H1 (cell line): ENCODE measurements around the gene PCDHA10. TPM values are rescaled to one million over a fixed set of nuclear protein-coding genes. Genes with fewer than 3 reads are reported as not detected.

Source experiments
- BACH1 ChIP-seq: IDR thresholded peaks from 2 replicates; pipeline ENCODE4 v1.6.1; 2012; ENCODE audit warnings: low read length, improper control_type of control experiment
- CEBPB ChIP-seq: IDR thresholded peaks from 2 replicates; pipeline ENCODE4 v1.6.1; 2012; ENCODE audit warnings: low read depth, low read length
- CREB1 ChIP-seq: IDR thresholded peaks from 2 replicates; pipeline ENCODE4 v1.6.1; 2012; ENCODE audit warnings: inconsistent platforms
- EZH2 ChIP-seq: fragments of 200-600 bp; sonication (generic); IDR thresholded peaks from 2 replicates; pipeline ENCODE4 v1.7.1; 2012; ENCODE audit warnings: low read depth, mild to moderate bottlenecking, moderate library complexity, low read length, inconsistent platforms; ENCODE audit not compliant: severe bottlenecking
- KDM1A ChIP-seq: fragments of 200-600, 300-600 bp; sonication (generic); IDR thresholded peaks from 2 replicates; pipeline ENCODE4 v1.7.1; 2016; ENCODE audit warnings: mild to moderate bottlenecking, low read length, borderline replicate concordance
- KDM4A ChIP-seq: IDR thresholded peaks from one replicate; pipeline ENCODE4 v1.7.1; 2012; ENCODE audit warnings: low read depth, mild to moderate bottlenecking, moderate library complexity, low read length, inconsistent platforms; ENCODE audit not compliant: severe bottlenecking
- PHF8 ChIP-seq: fragments of 200-600 bp; sonication (generic); conservative IDR thresholded peaks from 2 replicates; pipeline ENCODE4 v1.7.1; 2012; ENCODE audit warnings: low read depth, mild to moderate bottlenecking, inconsistent platforms, low read length, moderate library complexity
- POLR2A ChIP-seq, 2 experiments: IDR thresholded peaks; 1 replicate in 1 of 2; 2 replicates in 1 of 2; pipeline ENCODE4 v1.6.1; 2011; ENCODE audit warnings: low read depth in 2 of 2, low read length in 2 of 2, mild to moderate bottlenecking in 2 of 2; ENCODE audit errors: control extremely low read depth in 1 of 2
- RAD21 ChIP-seq, 2 experiments: IDR thresholded peaks in 1 of 2; conservative IDR thresholded peaks in 1 of 2; 2 replicates each; pipeline ENCODE4 v1.6.1; 2011; ENCODE audit warnings: low read depth in 2 of 2, low read length in 2 of 2, improper control_type of control experiment in 1 of 2, inconsistent platforms in 1 of 2, mild to moderate bottlenecking in 1 of 2, moderate library complexity in 1 of 2
- RXRA ChIP-seq: IDR thresholded peaks from 2 replicates; pipeline ENCODE4 v1.6.1; 2011; ENCODE audit warnings: low read depth, mild to moderate bottlenecking, low read length, moderate library complexity; ENCODE audit not compliant: insufficient read depth
- SIN3A ChIP-seq, 2 experiments: IDR thresholded peaks in 1 of 2; conservative IDR thresholded peaks in 1 of 2; 2 replicates each; pipeline ENCODE4 v1.6.1; 2011 to 2012; ENCODE audit warnings: low read length in 2 of 2, improper control_type of control experiment in 1 of 2, low read depth in 1 of 2, mild to moderate bottlenecking in 1 of 2
- SP1 ChIP-seq: IDR thresholded peaks from 2 replicates; pipeline ENCODE4 v1.6.1; 2011; ENCODE audit warnings: low read depth, low read length
- TAF1 ChIP-seq: IDR thresholded peaks from 2 replicates; pipeline ENCODE4 v1.6.1; 2011; ENCODE audit warnings: mild to moderate bottlenecking, low read depth, low read length
- polyA plus RNA-seq, 7 experiments: library from polyadenylated mRNA; depleted of rRNA in 3 of 7; stranded (reverse) in 5 of 7; unstranded in 2 of 7; fragments of >200 nt in 5 of 7; fragments of 200-250 nt in 2 of 7; gene quantifications; 1 replicate in 5 of 7; 2 replicates in 1 of 7; 4 replicates in 1 of 7; pipeline versions ENCODE4 v1.2.1 to v1.2.3, GENCODE V29; 2011 to 2013; ENCODE audit warnings: missing spikeins in 2 of 7, mixed read lengths in 2 of 7
- total RNA-seq: library from RNA; stranded (reverse); fragmentation: NEBNext Ultra II Directional; extraction: Animal tissue kit (Norgen Biotek cat#: 25700); gene quantifications from 2 replicates; pipeline ENCODE4 v1.2.1, GENCODE V29; 2021
- TF ChIP-seq, protein P1 (sequence below), 3 experiments: IDR thresholded peaks; 1 replicate in 2 of 3; 2 replicates in 1 of 3; pipeline versions ENCODE4 v1.5.1 to v1.6.1; 2011; ENCODE audit warnings: low read length in 3 of 3, mild to moderate bottlenecking in 3 of 3, inconsistent platforms in 2 of 3, low read depth in 1 of 3, moderate library complexity in 1 of 3; ENCODE audit not compliant: insufficient read depth in 1 of 3; ENCODE audit errors: control extremely low read depth in 1 of 3
- TF ChIP-seq, protein P2 (sequence below): IDR thresholded peaks from 2 replicates; pipeline ENCODE4 v1.6.1; 2012; ENCODE audit warnings: inconsistent platforms

The PCDHA10 gene
- total and polyA plus RNA-seq, 2 of the 8 experiments (the other 6 are each of a cell fraction or from before 2014, with no cell fraction given): 2.8 to 5.4 TPM

DNA sequence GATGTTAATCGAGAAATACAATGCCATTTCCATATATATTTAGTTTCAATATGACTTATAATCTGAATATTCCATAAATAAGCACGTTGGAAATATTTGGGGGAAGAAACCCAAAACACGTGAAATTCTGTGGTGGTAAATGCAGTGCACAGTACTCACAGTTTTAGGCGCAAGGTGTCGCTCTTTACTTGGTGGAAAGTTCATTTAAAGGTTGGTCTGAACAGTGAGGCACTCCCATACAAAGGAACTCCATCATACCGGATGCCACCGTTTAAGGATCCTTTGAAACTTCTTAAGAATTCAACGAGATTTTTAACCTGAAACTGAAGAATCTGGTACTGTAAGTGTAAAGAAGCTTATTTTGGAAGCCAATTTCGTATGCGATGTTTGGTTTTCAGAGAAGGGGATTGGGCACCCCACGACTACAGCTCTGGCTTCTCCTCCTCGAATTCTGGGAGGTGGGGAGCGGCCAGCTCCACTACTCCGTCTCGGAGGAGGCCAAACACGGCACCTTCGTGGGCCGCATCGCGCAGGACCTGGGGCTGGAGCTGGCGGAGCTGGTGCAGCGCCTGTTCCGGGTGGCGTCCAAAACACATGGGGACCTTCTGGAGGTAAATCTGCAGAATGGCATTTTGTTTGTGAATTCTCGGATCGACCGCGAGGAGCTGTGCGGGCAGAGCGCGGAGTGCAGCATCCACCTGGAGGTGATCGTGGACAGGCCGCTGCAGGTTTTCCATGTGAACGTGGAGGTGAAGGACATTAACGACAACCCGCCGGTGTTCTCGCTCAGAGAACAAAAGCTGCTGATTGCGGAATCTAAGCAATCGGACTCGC lies 13.2 kb downstream of the PCDHA10 start, which contains the start of gene PCDHA11 (continued):
- no peak for TF ChIP-seq KDM1A
- no peak for TF ChIP-seq RXRA
- TF ChIP-seq POLR2A (IDR thresholded peaks at IDR 0.05; ENCODE audit: control extremely low read depth in 1 of 2, low read depth in 2 of 2, low read length in 2 of 2): peak in 1 of 2 experiments; percentile 46; a peak in 2 of 3 replicates
- peak; percentile 52; the same call in 1 of the 2 replicates for TF ChIP-seq TAF1
- TF ChIP-seq CREB1: 0 out of 2 replicates have a peak, but pooled peaks have one; percentile 23
- TF ChIP-seq, protein P1, sequence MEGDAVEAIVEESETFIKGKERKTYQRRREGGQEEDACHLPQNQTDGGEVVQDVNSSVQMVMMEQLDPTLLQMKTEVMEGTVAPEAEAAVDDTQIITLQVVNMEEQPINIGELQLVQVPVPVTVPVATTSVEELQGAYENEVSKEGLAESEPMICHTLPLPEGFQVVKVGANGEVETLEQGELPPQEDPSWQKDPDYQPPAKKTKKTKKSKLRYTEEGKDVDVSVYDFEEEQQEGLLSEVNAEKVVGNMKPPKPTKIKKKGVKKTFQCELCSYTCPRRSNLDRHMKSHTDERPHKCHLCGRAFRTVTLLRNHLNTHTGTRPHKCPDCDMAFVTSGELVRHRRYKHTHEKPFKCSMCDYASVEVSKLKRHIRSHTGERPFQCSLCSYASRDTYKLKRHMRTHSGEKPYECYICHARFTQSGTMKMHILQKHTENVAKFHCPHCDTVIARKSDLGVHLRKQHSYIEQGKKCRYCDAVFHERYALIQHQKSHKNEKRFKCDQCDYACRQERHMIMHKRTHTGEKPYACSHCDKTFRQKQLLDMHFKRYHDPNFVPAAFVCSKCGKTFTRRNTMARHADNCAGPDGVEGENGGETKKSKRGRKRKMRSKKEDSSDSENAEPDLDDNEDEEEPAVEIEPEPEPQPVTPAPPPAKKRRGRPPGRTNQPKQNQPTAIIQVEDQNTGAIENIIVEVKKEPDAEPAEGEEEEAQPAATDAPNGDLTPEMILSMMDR (IDR thresholded peaks at IDR 0.05; ENCODE audit: control extremely low read depth in 1 of 3, insufficient read depth in 1 of 3, low read depth in 1 of 3, low read length in 3 of 3): peak; percentile 32 to 68 (median 56)
- TF ChIP-seq, protein P2, sequence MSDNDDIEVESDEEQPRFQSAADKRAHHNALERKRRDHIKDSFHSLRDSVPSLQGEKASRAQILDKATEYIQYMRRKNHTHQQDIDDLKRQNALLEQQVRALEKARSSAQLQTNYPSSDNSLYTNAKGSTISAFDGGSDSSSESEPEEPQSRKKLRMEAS: peak; percentile 31; the same call in 1 of the 2 replicates
- 0 out of 2 replicates have a peak, but pooled peaks have one; percentile 33 for TF ChIP-seq PHF8
- 0 out of 4 replicates have a peak, but pooled peaks of 1 of the 2 experiments have one; percentile 25 for TF ChIP-seq SIN3A (conservative IDR thresholded peaks at IDR 0.05 in 1 of 2, IDR thresholded peaks at IDR 0.05 in 1 of 2; ENCODE audit: low read depth in 1 of 2, low read length in 2 of 2)
- TF ChIP-seq SP1: 0 out of 2 replicates have a peak, but pooled peaks have one; percentile 19
- TF ChIP-seq CEBPB: no peak; the same call in 1 of the 2 replicates
- 0 out of 2 replicates have a peak, but pooled peaks have one; percentile 12 for TF ChIP-seq BACH1
- TF ChIP-seq KDM4A: peak; percentile 45
- peak; percentile 64 to 72 for TF ChIP-seq RAD21 (IDR thresholded peaks at IDR 0.05 in 1 of 2, conservative IDR thresholded peaks at IDR 0.05 in 1 of 2; ENCODE audit: low read depth in 2 of 2, low read length in 2 of 2)
- TF ChIP-seq EZH2: no peak
